Fibroblast of peridontal ligament (primary cell): Measurements from ENCODE around the gene MTRF1.
"Not testable (repeated sequence)": the region's sequence is repeated elsewhere in the genome, so short reads cannot be mapped to it uniquely, and the experiment has no call there.

Experiments used
- DNase-seq: peaks from one replicate; pipeline ENCODE4 v3.0.0-alpha.2; 2010; ENCODE audit errors: extremely low read depth

The MTRF1 gene

DNA sequence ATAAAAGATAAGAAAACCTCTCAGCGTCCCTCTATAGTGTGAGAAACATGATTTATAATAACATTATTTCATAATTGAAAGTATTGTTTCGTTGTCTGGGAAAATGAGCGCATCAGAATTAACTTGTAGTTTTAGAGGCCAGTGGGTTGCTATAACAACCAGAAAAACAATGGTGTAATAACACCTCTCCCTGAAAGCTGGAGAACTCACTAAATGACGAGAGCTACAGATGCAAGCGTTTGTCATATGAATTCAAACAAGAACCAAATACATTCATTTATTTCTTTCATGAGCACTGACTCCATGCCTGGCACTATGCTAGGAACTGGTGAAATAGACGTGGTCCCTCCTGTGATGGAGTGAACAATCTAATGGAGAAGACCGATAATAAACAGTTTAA is 85.3 kb downstream of the MTRF1 start:
- peak; percentile 51 for DNase-seq

- no peak for DNase-seq
These were observed 85.8 kb downstream of the MTRF1 start for GRCh38 chr13:41177616-41178015.

GRCh38 chr13:41175576-41175975 is 87.8 kb downstream of the MTRF1 start:
- not testable (repeated sequence) for DNase-seq
